Activated CD4-positive, CD25-positive, alpha-beta regulatory T cell treated with anti-CD3 and anti-CD28 coated beads, Interleukin-2, amount 50 U/mL, for 16 hours (primary cell): ENCODE results near the gene RUNDC1.
"Not testable (repeated sequence)": the region's sequence is repeated elsewhere in the genome, so short reads cannot be mapped to it uniquely, and the experiment has no call there.

Source experiments
- DNase-seq: peaks from one replicate; pipeline ENCODE4 v3.0.0-alpha.2; 2020; ENCODE audit warnings: low read depth, low spot score

The RUNDC1 gene

GRCh38 chr17:42991471-42991870 lies 11.1 kb downstream of the RUNDC1 start:
- DNase-seq: no peak

GRCh38 chr17:42992872-42993271 lies 12.5 kb downstream of the RUNDC1 start:
- no peak for DNase-seq

- DNase-seq: not testable (repeated sequence)
Measured at GRCh38 chr17:42993913-42994312, 13.5 kb downstream of the RUNDC1 start.

- no peak for DNase-seq
Measured at GRCh38 chr17:42997390-42997983, 17.1 kb downstream of the RUNDC1 start.

GRCh38 chr17:42997984-42998938 lies 17.9 kb downstream of the RUNDC1 start, which contains the start of gene RPL27:
Gene RPL27 (plus strand): TSS chr17:42998419. CDS start chr17:42998751, 332 bp downstream.
- peak; percentile 96 for DNase-seq

- DNase-seq: no peak
Measured at GRCh38 chr17:42999003-42999525, 18.7 kb downstream of the RUNDC1 start.

- DNase-seq: not testable (repeated sequence)
Measured at GRCh38 chr17:43000894-43001293, 20.5 kb downstream of the RUNDC1 start.

- DNase-seq: no peak
Measured at GRCh38 chr17:43003542-43004172, 23.3 kb downstream of the RUNDC1 start.

- DNase-seq: peak; percentile 78
Measured at GRCh38 chr17:43006639-43007551, 26.5 kb downstream of the RUNDC1 start, which contains the start of gene IFI35. Gene IFI35 (plus strand): TSS chr17:43006784. CDS start chr17:43006948, 164 bp downstream.

- no peak for DNase-seq
Measured at GRCh38 chr17:43010667-43011308, 30.4 kb downstream of the RUNDC1 start.

GRCh38 chr17:43011728-43012472 lies 31.5 kb downstream of the RUNDC1 start:
- no peak for DNase-seq

- no peak for DNase-seq
Measured at GRCh38 chr17:43013296-43013695, 32.9 kb downstream of the RUNDC1 start.

- no peak for DNase-seq
Measured at GRCh38 chr17:43014020-43014648, 33.8 kb downstream of the RUNDC1 start.

GRCh38 chr17:43014649-43015542 lies 34.5 kb downstream of the RUNDC1 start:
- no peak for DNase-seq

GRCh38 chr17:43015579-43015978 lies 35.2 kb downstream of the RUNDC1 start:
- DNase-seq: no peak

GRCh38 chr17:43016216-43016615 lies 35.9 kb downstream of the RUNDC1 start:
- DNase-seq: no peak

GRCh38 chr17:43018008-43018853 lies 37.9 kb downstream of the RUNDC1 start:
- DNase-seq: no peak
